NB4 (cell line): ENCODE results near the gene LRIG1.

Experiments
- POLR2A ChIP-seq: IDR thresholded peaks from 2 replicates; pipeline ENCODE4 v1.6.1; 2011; ENCODE audit warnings: mild to moderate bottlenecking; ENCODE audit not compliant: insufficient read length; ENCODE audit errors: extremely low read depth
- TF ChIP-seq, protein P1 (sequence below): IDR thresholded peaks from one replicate; pipeline ENCODE4 v1.5.1; 2012; ENCODE audit warnings: low read depth, low read length
- TF ChIP-seq, protein P2 (sequence below): IDR thresholded peaks from 2 replicates; pipeline ENCODE4 v1.6.1; 2011; ENCODE audit warnings: low read depth, low read length

DNA sequence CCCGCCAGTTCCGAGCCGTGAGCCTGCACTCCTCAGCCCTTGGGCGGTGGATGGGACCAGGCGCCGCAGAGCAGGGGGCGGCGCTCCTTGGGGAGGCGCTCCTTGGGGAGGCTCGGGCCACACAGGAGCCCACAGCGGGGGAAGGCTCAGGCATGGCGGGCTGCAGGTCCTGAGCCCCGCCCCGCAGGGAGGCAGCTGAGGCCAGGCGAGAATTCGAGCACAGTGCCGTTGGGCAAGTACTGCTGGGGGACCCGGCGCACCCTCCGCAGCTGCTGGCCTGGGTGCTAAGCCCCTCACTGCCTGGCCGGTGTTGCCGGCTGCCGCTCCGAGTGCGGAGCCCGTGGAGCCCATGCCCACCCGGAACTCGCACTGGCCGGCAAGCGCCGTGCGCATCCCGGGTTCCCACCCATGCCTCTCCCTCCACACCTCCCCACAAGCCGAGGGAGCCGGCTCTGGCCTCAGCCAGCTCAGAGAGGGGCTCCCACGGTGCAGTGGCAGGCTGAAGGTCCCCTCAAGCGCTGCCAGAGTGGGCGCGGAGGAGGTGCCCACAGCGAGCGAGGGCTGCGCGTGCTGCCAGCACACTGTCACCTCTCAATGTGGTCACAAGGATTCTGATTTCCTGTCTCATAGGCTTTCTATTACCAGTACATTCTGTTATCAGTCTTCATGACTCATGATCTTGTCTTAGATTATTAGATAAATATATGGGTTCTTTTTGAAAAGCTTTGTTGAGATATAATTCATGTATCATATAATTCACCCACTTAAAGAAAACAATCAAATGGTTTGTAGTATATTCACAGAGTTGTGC lies 44.0 kb upstream of the LRIG1 start:
- TF ChIP-seq POLR2A: no peak
- TF ChIP-seq, protein P1, sequence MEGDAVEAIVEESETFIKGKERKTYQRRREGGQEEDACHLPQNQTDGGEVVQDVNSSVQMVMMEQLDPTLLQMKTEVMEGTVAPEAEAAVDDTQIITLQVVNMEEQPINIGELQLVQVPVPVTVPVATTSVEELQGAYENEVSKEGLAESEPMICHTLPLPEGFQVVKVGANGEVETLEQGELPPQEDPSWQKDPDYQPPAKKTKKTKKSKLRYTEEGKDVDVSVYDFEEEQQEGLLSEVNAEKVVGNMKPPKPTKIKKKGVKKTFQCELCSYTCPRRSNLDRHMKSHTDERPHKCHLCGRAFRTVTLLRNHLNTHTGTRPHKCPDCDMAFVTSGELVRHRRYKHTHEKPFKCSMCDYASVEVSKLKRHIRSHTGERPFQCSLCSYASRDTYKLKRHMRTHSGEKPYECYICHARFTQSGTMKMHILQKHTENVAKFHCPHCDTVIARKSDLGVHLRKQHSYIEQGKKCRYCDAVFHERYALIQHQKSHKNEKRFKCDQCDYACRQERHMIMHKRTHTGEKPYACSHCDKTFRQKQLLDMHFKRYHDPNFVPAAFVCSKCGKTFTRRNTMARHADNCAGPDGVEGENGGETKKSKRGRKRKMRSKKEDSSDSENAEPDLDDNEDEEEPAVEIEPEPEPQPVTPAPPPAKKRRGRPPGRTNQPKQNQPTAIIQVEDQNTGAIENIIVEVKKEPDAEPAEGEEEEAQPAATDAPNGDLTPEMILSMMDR: no peak
- TF ChIP-seq, protein P2, sequence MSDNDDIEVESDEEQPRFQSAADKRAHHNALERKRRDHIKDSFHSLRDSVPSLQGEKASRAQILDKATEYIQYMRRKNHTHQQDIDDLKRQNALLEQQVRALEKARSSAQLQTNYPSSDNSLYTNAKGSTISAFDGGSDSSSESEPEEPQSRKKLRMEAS: no peak
